Activated naive CD4-positive, alpha-beta T cell treated with anti-CD3 and anti-CD28 coated beads, Interleukin-2, amount 50 U/mL, for 24 hours (primary cell): ENCODE measurements around the gene COL8A1.

ENCODE experiments used
- H3K27ac Mint-ChIP-seq: one replicate; pipeline ENCODE4 v1.8.0; 2021; ENCODE audit warnings: mild to moderate bottlenecking, mixed read lengths
- H3K27me3 Mint-ChIP-seq: one replicate; pipeline ENCODE4 v1.8.0; 2021; ENCODE audit warnings: mixed read lengths
- H3K36me3 Mint-ChIP-seq: one replicate; pipeline ENCODE4 v1.8.0; 2021; ENCODE audit warnings: mixed read lengths
- H3K4me1 Mint-ChIP-seq: one replicate; pipeline ENCODE4 v1.8.0; 2021; ENCODE audit warnings: mixed read lengths
- H3K4me3 Mint-ChIP-seq: one replicate; pipeline ENCODE4 v1.8.0; 2021; ENCODE audit warnings: mild to moderate bottlenecking, mixed read lengths
- H3K9me3 Mint-ChIP-seq: one replicate; pipeline ENCODE4 v1.8.0; 2021; ENCODE audit warnings: mixed read lengths

The COL8A1 gene

GRCh38 chr3:99808163-99808794 lies 169.9 kb downstream of the COL8A1 start:
- H3K4me3 Mint-ChIP-seq = no peak overlapping the region
- H3K27ac Mint-ChIP-seq = no peak overlapping the region
- peaks cover 14% of the 10 kb centered on the region for H3K36me3 Mint-ChIP-seq
- H3K4me1 Mint-ChIP-seq = no peaks in the 10 kb centered on the region
- no peaks in the 10 kb centered on the region for H3K27me3 Mint-ChIP-seq
- peaks cover 6% of the 10 kb centered on the region for H3K9me3 Mint-ChIP-seq

DNA sequence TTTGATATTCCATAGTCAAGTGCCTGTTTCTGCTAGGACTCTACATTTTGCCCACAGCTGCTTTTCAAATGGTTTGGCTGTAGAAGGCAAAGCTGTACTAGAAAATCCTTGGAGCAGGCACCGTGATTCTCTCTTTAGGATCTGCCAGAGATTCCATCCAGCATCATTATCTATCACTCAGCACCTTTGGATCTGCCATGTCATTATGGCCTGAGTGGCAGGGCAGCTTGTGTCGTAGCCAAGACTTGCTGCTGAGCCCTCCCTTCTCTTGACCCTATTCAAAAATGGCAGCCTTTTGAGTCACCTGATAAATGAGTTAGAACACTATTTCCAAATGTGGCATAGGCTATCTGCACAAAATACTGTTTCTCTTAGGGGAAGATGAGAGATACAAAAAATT lies 171.2 kb downstream of the COL8A1 start:
- H3K36me3 Mint-ChIP-seq = peaks cover 7% of the 10 kb centered on the region
- H3K4me1 Mint-ChIP-seq = no peaks in the 10 kb centered on the region
- H3K27ac Mint-ChIP-seq = no peak overlapping the region
- H3K27me3 Mint-ChIP-seq = no peaks in the 10 kb centered on the region
- H3K9me3 Mint-ChIP-seq = peaks cover 6% of the 10 kb centered on the region
- H3K4me3 Mint-ChIP-seq = no peak overlapping the region

GRCh38 chr3:99810403-99810802 lies 172.0 kb downstream of the COL8A1 start:
- Mint-ChIP-seq H3K4me1 (peaks cover under 1% of the 10 kb centered on the region), H3K36me3 (peaks cover 6% of the 10 kb centered on the region), H3K9me3 (peaks cover 4% of the 10 kb centered on the region), H3K27me3 (no peaks in the 10 kb centered on the region), H3K27ac (no peak overlapping the region), H3K4me3 (no peak overlapping the region)

GRCh38 chr3:99817047-99817436 lies 178.6 kb downstream of the COL8A1 start:
- H3K27me3 Mint-ChIP-seq = no peaks in the 10 kb centered on the region
- no peaks in the 10 kb centered on the region for H3K9me3 Mint-ChIP-seq
- peaks cover 48% of the 10 kb centered on the region for H3K4me1 Mint-ChIP-seq
- H3K36me3 Mint-ChIP-seq = peaks cover 1% of the 10 kb centered on the region
- H3K4me3 Mint-ChIP-seq = peak overlapping the region; percentile 100
- peak overlapping the region; percentile 100 for H3K27ac Mint-ChIP-seq

- H3K27me3 Mint-ChIP-seq = no peaks in the 10 kb centered on the region
Observed at GRCh38 chr3:99817437-99818240, 179.2 kb downstream of the COL8A1 start, which contains the start of gene CMSS1. CMSS1 (plus strand) TSS chr3:99817862.

DNA sequence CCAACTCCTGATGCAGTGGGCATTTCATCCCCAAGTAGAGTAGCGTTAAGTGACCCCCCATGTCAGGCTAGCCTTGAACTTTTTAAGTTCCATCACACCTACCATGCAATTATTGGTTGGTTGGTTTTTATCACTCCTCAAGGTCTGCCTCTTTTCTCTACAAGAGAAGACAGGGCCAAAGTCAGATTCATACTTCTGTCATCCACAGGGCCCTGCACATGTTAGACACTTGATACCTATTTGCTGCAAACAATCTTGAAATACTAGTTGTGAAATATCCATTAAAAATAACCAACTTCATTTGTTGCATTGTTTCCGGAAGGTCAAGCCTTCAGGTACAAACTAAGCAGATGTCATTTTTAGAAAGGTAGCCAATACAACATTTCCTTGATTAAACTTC lies 180.4 kb downstream of the COL8A1 start:
- Mint-ChIP-seq H3K27me3 (no peaks in the 10 kb centered on the region), H3K4me3 (peak overlapping the region; percentile 100), H3K9me3 (no peaks in the 10 kb centered on the region), H3K4me1 (peaks cover 58% of the 10 kb centered on the region), H3K27ac (no peak overlapping the region), H3K36me3 (peaks cover 3% of the 10 kb centered on the region)

More at GRCh38 chr3:99817437-99818240, 179.2 kb downstream of the COL8A1 start, which contains the start of gene CMSS1:
- Mint-ChIP-seq H3K4me1 (peaks cover 51% of the 10 kb centered on the region), H3K9me3 (no peaks in the 10 kb centered on the region), H3K4me3 (peak within 1 kb of the TSS; percentile 100), H3K27ac (peak within 1 kb of the TSS; percentile 100), H3K36me3 (peaks cover 1% of the 10 kb centered on the region)

GRCh38 chr3:99823723-99824711 lies 185.6 kb downstream of the COL8A1 start:
- no peak overlapping the region for H3K27ac Mint-ChIP-seq

GRCh38 chr3:99825004-99825640 lies 186.7 kb downstream of the COL8A1 start:
- Mint-ChIP-seq H3K4me3 (no peak overlapping the region), H3K36me3 (peaks cover 3% of the 10 kb centered on the region), H3K27ac (peak overlapping the region; percentile 89), H3K4me1 (peaks cover 34% of the 10 kb centered on the region), H3K27me3 (no peaks in the 10 kb centered on the region), H3K9me3 (no peaks in the 10 kb centered on the region)

More at GRCh38 chr3:99823723-99824711, 185.6 kb downstream of the COL8A1 start:
- peaks cover 3% of the 10 kb centered on the region for H3K36me3 Mint-ChIP-seq
- H3K4me1 Mint-ChIP-seq = peaks cover 38% of the 10 kb centered on the region
- H3K4me3 Mint-ChIP-seq = no peak overlapping the region
- no peaks in the 10 kb centered on the region for H3K27me3 Mint-ChIP-seq
- no peaks in the 10 kb centered on the region for H3K9me3 Mint-ChIP-seq

- Mint-ChIP-seq H3K4me3 (no peak overlapping the region), H3K36me3 (no peaks in the 10 kb centered on the region), H3K27me3 (no peaks in the 10 kb centered on the region), H3K4me1 (peaks cover 17% of the 10 kb centered on the region), H3K9me3 (no peaks in the 10 kb centered on the region), H3K27ac (no peak overlapping the region)
Observed at GRCh38 chr3:99829844-99830243, 191.4 kb downstream of the COL8A1 start.

DNA sequence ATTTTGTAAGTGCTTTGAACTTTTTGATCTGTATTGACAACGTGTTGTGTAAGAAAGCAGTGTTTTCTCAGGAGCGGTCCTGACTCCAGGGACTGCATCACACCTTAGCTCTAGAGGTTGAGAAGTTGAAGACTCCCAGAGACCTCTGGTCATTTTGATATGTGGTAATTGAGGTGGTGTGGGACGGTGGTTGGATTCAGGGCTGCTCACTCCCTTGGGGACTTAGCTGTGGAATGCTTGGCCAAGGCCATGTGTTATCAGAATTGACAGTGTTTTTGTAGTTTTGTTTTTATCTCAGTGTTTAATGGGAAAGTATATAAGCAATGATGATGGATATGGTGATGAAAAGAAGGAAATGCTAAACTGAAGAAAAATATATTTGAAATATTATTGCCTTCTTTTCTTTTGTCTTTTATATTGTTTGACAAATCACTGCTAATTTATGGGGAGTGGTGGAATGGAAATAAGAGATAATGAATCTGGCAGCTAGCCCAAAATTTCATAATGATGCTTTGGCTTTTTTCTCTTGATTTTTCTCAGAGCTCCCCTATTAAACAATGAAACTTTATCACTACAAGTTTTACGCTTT lies 195.3 kb downstream of the COL8A1 start:
- Mint-ChIP-seq H3K4me1 (peaks cover 10% of the 10 kb centered on the region), H3K9me3 (no peaks in the 10 kb centered on the region), H3K36me3 (no peaks in the 10 kb centered on the region), H3K27me3 (no peaks in the 10 kb centered on the region), H3K4me3 (no peak overlapping the region), H3K27ac (no peak overlapping the region)

GRCh38 chr3:99834211-99834957 lies 196.0 kb downstream of the COL8A1 start:
- Mint-ChIP-seq H3K9me3 (no peaks in the 10 kb centered on the region), H3K27ac (no peak overlapping the region), H3K27me3 (no peaks in the 10 kb centered on the region), H3K36me3 (no peaks in the 10 kb centered on the region), H3K4me3 (no peak overlapping the region), H3K4me1 (peaks cover 10% of the 10 kb centered on the region)

DNA sequence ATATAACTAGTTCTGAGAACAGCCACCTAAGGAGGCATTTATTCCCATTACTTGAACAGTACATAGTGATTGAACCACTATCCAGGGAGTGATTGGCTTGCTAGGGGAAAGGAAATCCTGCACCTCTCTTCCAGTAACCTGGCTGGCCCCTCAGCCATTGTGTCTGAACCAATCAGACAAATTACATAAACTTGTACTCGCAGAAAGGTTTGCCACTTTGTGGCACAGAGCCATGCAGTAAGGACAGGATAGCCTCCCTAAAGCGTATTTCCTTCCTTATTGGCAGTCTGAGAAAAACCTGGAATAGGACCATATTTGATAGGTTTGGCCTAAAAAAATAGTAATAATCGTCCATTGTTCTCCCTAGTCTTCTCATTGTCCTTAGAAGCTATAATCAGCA lies 198.3 kb downstream of the COL8A1 start:
- Mint-ChIP-seq H3K27ac (no peak overlapping the region), H3K4me1 (peaks cover 10% of the 10 kb centered on the region), H3K27me3 (no peaks in the 10 kb centered on the region), H3K9me3 (no peaks in the 10 kb centered on the region), H3K36me3 (no peaks in the 10 kb centered on the region), H3K4me3 (no peak overlapping the region)

GRCh38 chr3:99837715-99838114 lies 199.3 kb downstream of the COL8A1 start:
- Mint-ChIP-seq H3K4me3 (no peak overlapping the region), H3K36me3 (no peaks in the 10 kb centered on the region), H3K4me1 (peaks cover 10% of the 10 kb centered on the region), H3K9me3 (no peaks in the 10 kb centered on the region), H3K27ac (no peak overlapping the region), H3K27me3 (no peaks in the 10 kb centered on the region)

GRCh38 chr3:99838755-99839154 lies 200.4 kb downstream of the COL8A1 start:
- no peak overlapping the region for H3K27ac Mint-ChIP-seq

More at GRCh38 chr3:99838755-99839154, 200.4 kb downstream of the COL8A1 start:
- no peak overlapping the region for H3K4me3 Mint-ChIP-seq
- no peaks in the 10 kb centered on the region for H3K9me3 Mint-ChIP-seq
- no peaks in the 10 kb centered on the region for H3K36me3 Mint-ChIP-seq
- no peaks in the 10 kb centered on the region for H3K27me3 Mint-ChIP-seq
- H3K4me1 Mint-ChIP-seq = no peaks in the 10 kb centered on the region
